ENCODE results near the gene VTI1A. TPM values are rescaled to one million over a fixed set of nuclear protein-coding genes. Genes with fewer than 3 reads are reported as not detected.

VTI1A gene
- total RNA-seq, 1 experiment from 2014 or later: 18.1 TPM

- no peaks in the 10 kb centered on the region for H3K79me2 ChIP-seq (ENCODE audit: low read depth)
Observed at GRCh38 chr10:112672706-112673105, 225.7 kb downstream of the VTI1A start.

GRCh38 chr10:112675560-112676083 lies 228.6 kb downstream of the VTI1A start:
- no peaks in the 10 kb centered on the region for H3K79me2 ChIP-seq (ENCODE audit: low read depth)
- H2AFZ ChIP-seq: no peak overlapping the region
- DNase-seq: no peak
- intact Hi-C loops (cut with micrococcal nuclease; ENCODE audit: unreplicated experiment): no loop called here
- no TSS peak for BruUV-seq (replicated peaks)
- ChIA-PET CTCF (no interaction called here), POLR2A (ENCODE audit: unreplicated experiment) (no interaction called here)
- H3K9me3 ChIP-seq (ENCODE audit: insufficient read depth, low read depth): no peaks in the 10 kb centered on the region
- H3K27ac ChIP-seq: no peak overlapping the region
- no peaks in the 10 kb centered on the region for H3F3A ChIP-seq (ENCODE audit: insufficient read depth, low read depth)
- H3K36me3 ChIP-seq (ENCODE audit: low read depth): no peaks in the 10 kb centered on the region
- no peaks in the 10 kb centered on the region for H4K20me1 ChIP-seq (ENCODE audit: insufficient read depth)
- no peak for TF ChIP-seq CTCF (conservative IDR thresholded peaks at IDR 0.05)
- TF ChIP-seq EZH2 (IDR thresholded peaks at IDR 0.05; ENCODE audit: low read depth): no peak
- no peak overlapping the region for H3K4me2 ChIP-seq
- no peak overlapping the region for H3K4me3 ChIP-seq
- H3K27me3 ChIP-seq (ENCODE audit: insufficient read depth, low read depth): no peaks in the 10 kb centered on the region
- H3K4me1 ChIP-seq (replicated peaks; ENCODE audit: insufficient read depth): no peaks in the 10 kb centered on the region
- no peaks in the 10 kb centered on the region for H3K9me2 ChIP-seq (ENCODE audit: insufficient read depth)

More at GRCh38 chr10:112672706-112673105, 225.7 kb downstream of the VTI1A start:
- no TSS peak for BruUV-seq (replicated peaks)
- no peak overlapping the region for H3K27ac ChIP-seq
- TF ChIP-seq CTCF (conservative IDR thresholded peaks at IDR 0.05): no peak
- no peak for TF ChIP-seq EZH2 (IDR thresholded peaks at IDR 0.05; ENCODE audit: low read depth)
- no peak for DNase-seq
- H3K9me3 ChIP-seq (ENCODE audit: insufficient read depth, low read depth): no peaks in the 10 kb centered on the region
- no peaks in the 10 kb centered on the region for H3F3A ChIP-seq (ENCODE audit: insufficient read depth, low read depth)
- no peak overlapping the region for H2AFZ ChIP-seq
- no peaks in the 10 kb centered on the region for H3K4me1 ChIP-seq (replicated peaks; ENCODE audit: insufficient read depth)
- H3K4me2 ChIP-seq: no peak overlapping the region
- H3K4me3 ChIP-seq: no peak overlapping the region
- intact Hi-C loops (cut with micrococcal nuclease; ENCODE audit: unreplicated experiment): no loop called here
- no peaks in the 10 kb centered on the region for H3K27me3 ChIP-seq (ENCODE audit: insufficient read depth, low read depth)
- CTCF ChIA-PET: no interaction called here
- H3K36me3 ChIP-seq (ENCODE audit: low read depth): no peaks in the 10 kb centered on the region
- no peaks in the 10 kb centered on the region for H3K9me2 ChIP-seq (ENCODE audit: insufficient read depth)
- POLR2A ChIA-PET (ENCODE audit: unreplicated experiment): no interaction called here
- no peaks in the 10 kb centered on the region for H4K20me1 ChIP-seq (ENCODE audit: insufficient read depth)

GRCh38 chr10:112677689-112678088 lies 230.7 kb downstream of the VTI1A start:
- no peak for TF ChIP-seq CTCF (conservative IDR thresholded peaks at IDR 0.05)
- no peak for TF ChIP-seq EZH2 (IDR thresholded peaks at IDR 0.05; ENCODE audit: low read depth)
- Histone ChIP-seq H3K4me2 (no peak overlapping the region), H3K27me3 (ENCODE audit: insufficient read depth, low read depth) (no peaks in the 10 kb centered on the region), H3K4me1 (replicated peaks; ENCODE audit: insufficient read depth) (no peaks in the 10 kb centered on the region), H3K4me3 (no peak overlapping the region), H3K79me2 (ENCODE audit: low read depth) (no peaks in the 10 kb centered on the region), H3F3A (ENCODE audit: insufficient read depth, low read depth) (no peaks in the 10 kb centered on the region), H2AFZ (no peak overlapping the region), H3K36me3 (ENCODE audit: low read depth) (no peaks in the 10 kb centered on the region), H4K20me1 (ENCODE audit: insufficient read depth) (no peaks in the 10 kb centered on the region), H3K9me2 (ENCODE audit: insufficient read depth) (no peaks in the 10 kb centered on the region), H3K27ac (no peak overlapping the region), H3K9me3 (ENCODE audit: insufficient read depth, low read depth) (no peaks in the 10 kb centered on the region)
- POLR2A ChIA-PET (ENCODE audit: unreplicated experiment): no interaction called here
- intact Hi-C loops (cut with micrococcal nuclease; ENCODE audit: unreplicated experiment): no loop called here
- no TSS peak for BruUV-seq (replicated peaks)
- no peak for DNase-seq
- CTCF ChIA-PET: no interaction called here
